HepG2 (cell line): ENCODE results near the gene PSMD1. TPM values are rescaled to one million over a fixed set of nuclear protein-coding genes. Genes with fewer than 3 reads are reported as not detected.

ENCODE experiments used
- ATAC-seq: fragments of 200-7000 bp; cut with Tn5 transposase; 3 replicates; pipeline ENCODE4 v1.9.1; 2020; ENCODE audit warnings: mild to moderate bottlenecking, moderate library complexity
- BruUV-seq: library from RNA; stranded (reverse); fragments of 400-500 nt; replicated peaks from 2 replicates; lab custom pipeline; 2021; lab: Mats Ljungman, UMichigan
- CTCF ChIA-PET: fragments of 300-600 bp; formaldehyde crosslinking; extraction: SDS; loops from one replicate; lab custom pipeline; 2021; ENCODE audit warnings: low total read pairs, inconsistent platforms, low intra/inter-chr PET ratio; lab: Yijun Ruan, JAX
- POLR2A ChIA-PET: fragments of 350-600 bp; sonication (Branson Sonifier 250); formaldehyde crosslinking; loops from one replicate; lab custom pipeline; 2020; ENCODE audit warnings: antibody characterized with exemption, inconsistent platforms; lab: Yijun Ruan, JAX
- DNase-seq: peaks from one replicate; pipeline ENCODE4 v3.0.0-alpha.2; 2015; ENCODE audit warnings: low spot score
- FAIRE-seq: peaks from 3 replicates; lab custom pipeline; 2011; peaks lifted over from hg19 to GRCh38; lab: Jason Lieb, UNC
- H2AFZ ChIP-seq: one replicate; pipeline ENCODE4 v1.6.1; 2011; ENCODE audit warnings: low read length, inconsistent platforms
- H3K27ac ChIP-seq: fragments of 300-600 bp; 3 replicates; pipeline ENCODE4 v1.8.0; 2011; ENCODE audit warnings: mixed run types, mild to moderate bottlenecking, mixed read lengths, low read length, inconsistent platforms; ENCODE audit not compliant: insufficient read depth; ENCODE audit errors: extremely low read length
- H3K27me3 ChIP-seq, 2 experiments: fragments of 200-600 bp in 1 of 2; 2 replicates in 1 of 2; 3 replicates in 1 of 2; pipeline versions ENCODE4 v1.6.0 to v1.8.0; 2011; ENCODE audit warnings: low read length in 2 of 2, mild to moderate bottlenecking in 2 of 2, moderate library complexity in 2 of 2, inconsistent platforms in 1 of 2; ENCODE audit not compliant: insufficient read depth in 2 of 2, control insufficient read depth in 1 of 2
- H3K36me3 ChIP-seq, 2 experiments: fragments of 200-600 bp in 1 of 2; replicated peaks in 1 of 2; 2 replicates in 1 of 2; 3 replicates in 1 of 2; pipeline versions ENCODE4 v1.5.1 to v1.8.0; 2011; ENCODE audit warnings: low read length in 2 of 2, inconsistent platforms in 1 of 2; ENCODE audit not compliant: insufficient read depth in 2 of 2, control insufficient read depth in 1 of 2
- H3K4me1 ChIP-seq: 2 replicates; pipeline ENCODE4 v1.5.1; 2012; ENCODE audit warnings: low read length, inconsistent platforms; ENCODE audit not compliant: insufficient read depth
- H3K4me2 ChIP-seq: 2 replicates; pipeline ENCODE4 v1.6.0; 2011; ENCODE audit warnings: low read depth, low read length, inconsistent platforms
- H3K4me3 ChIP-seq, 3 experiments: fragments of 200-600 bp in 1 of 3; sonication (generic), shearing (Covaris generic) in 1 of 3; replicated peaks in 1 of 3; 2 replicates each; pipeline ENCODE4 v1.5.1; 2011 to 2016; ENCODE audit warnings: low read length in 3 of 3, inconsistent platforms in 2 of 3, low read depth in 2 of 3, mild to moderate bottlenecking in 2 of 3, control low read depth in 1 of 3, mixed read lengths in 1 of 3; ENCODE audit not compliant: insufficient read depth in 1 of 3
- H3K79me2 ChIP-seq: one replicate; pipeline ENCODE4 v1.6.1; 2011; ENCODE audit warnings: low read length, inconsistent platforms; ENCODE audit not compliant: insufficient read depth
- H3K9ac ChIP-seq: 2 replicates; pipeline ENCODE4 v1.6.0; 2011; ENCODE audit warnings: mild to moderate bottlenecking, low read depth, low read length, inconsistent platforms; ENCODE audit not compliant: insufficient read depth
- H3K9me3 ChIP-seq: 2 replicates; pipeline ENCODE4 v1.5.1; 2012; ENCODE audit warnings: mild to moderate bottlenecking, low read length
- H4K20me1 ChIP-seq: 2 replicates; pipeline ENCODE4 v1.6.0; 2011; ENCODE audit warnings: inconsistent platforms, mild to moderate bottlenecking, low read length, moderate library complexity; ENCODE audit not compliant: insufficient read depth
- HNF4A ChIP-seq: sonication (generic); formaldehyde crosslinking; IDR thresholded peaks from 2 replicates; pipeline ENCODE4 v1.4.0; 2020; ENCODE audit warnings: missing genetic modification reagents
- ISL2 ChIP-seq: sonication (generic); formaldehyde crosslinking; IDR thresholded peaks from 2 replicates; pipeline ENCODE4 v1.5.0; 2020; ENCODE audit warnings: missing genetic modification reagents
- MTA1 ChIP-seq: sonication (generic); formaldehyde crosslinking; IDR thresholded peaks from 2 replicates; pipeline ENCODE4 v1.4.0; 2020; ENCODE audit warnings: missing genetic modification reagents, mild to moderate bottlenecking, borderline replicate concordance
- RAD21 ChIP-seq: fragments of 450-650 bp; formaldehyde crosslinking; IDR thresholded peaks from 2 replicates; pipeline ENCODE4 v1.5.0; 2020; ENCODE audit warnings: mild to moderate bottlenecking
- SIX1 ChIP-seq: sonication (generic); formaldehyde crosslinking; IDR thresholded peaks from 2 replicates; pipeline ENCODE4 v1.4.0; 2020; ENCODE audit warnings: missing genetic modification reagents, borderline replicate concordance
- SIX4 ChIP-seq: sonication (generic); formaldehyde crosslinking; IDR thresholded peaks from 2 replicates; pipeline ENCODE4 v1.4.0; 2020; ENCODE audit warnings: missing genetic modification reagents
- SSRP1 ChIP-seq: IDR thresholded peaks from 2 replicates; pipeline ENCODE4 v1.6.1; 2016; ENCODE audit warnings: control low read depth
- ZNF253 ChIP-seq: sonication (generic); formaldehyde crosslinking; IDR thresholded peaks from 2 replicates; pipeline ENCODE4 v1.8.0; 2022; ENCODE audit warnings: mild to moderate bottlenecking, missing genetic modification reagents, borderline replicate concordance
- ZNF354B ChIP-seq: sonication (generic); formaldehyde crosslinking; IDR thresholded peaks from 2 replicates; pipeline ENCODE4 v1.8.0; 2022; ENCODE audit warnings: mild to moderate bottlenecking, missing genetic modification reagents
- ZNF614 ChIP-seq: IDR thresholded peaks from 2 replicates; pipeline ENCODE4 v1.6.1; 2018; ENCODE audit warnings: missing biosample characterization, missing genetic modification reagents, inconsistent platforms, borderline replicate concordance
- WGBS: methylation state at CpG from one replicate; pipeline ENCODE4 v1.1.6; 2017; ENCODE audit warnings: low lambda C conversion rate; 5-methylcytosine and 5-hydroxymethylcytosine counted together
- in situ Hi-C: cut with HindIII; loops from 2 replicates; pipeline ENCODE4 v1.10.0; 2017; ENCODE audit warnings: low pct_unique_long_range_greater_than_20kb; ENCODE audit not compliant: extremely low pct_ligation_motif_present
- intact Hi-C: fragments of 100-400 bp; cut with micrococcal nuclease; formaldehyde crosslinking; loops from one replicate; pipeline ENCODE4 v1.10.0; 2022; ENCODE audit not compliant: unreplicated experiment
- polyA plus RNA-seq, 8 experiments: library from polyadenylated mRNA; depleted of rRNA in 3 of 8; stranded (reverse) in 7 of 8; unstranded in 1 of 8; fragments of >200 nt; fragmentation: Illumina TruSeq in 4 of 8; extraction: Trizol in 4 of 8; gene quantifications; 2 replicates each; pipeline versions ENCODE4 v1.2.1 to v1.2.3, GENCODE V29; 2011 to 2016; ENCODE audit warnings: low read depth in 4 of 8, missing spikeins in 1 of 8, mixed read lengths in 1 of 8; ENCODE audit not compliant: insufficient read depth in 1 of 8
- total RNA-seq, 5 experiments: library from RNA; depleted of rRNA; stranded (reverse); fragments of >200 nt; fragmentation: Illumina TruSeq; extraction: Trizol; gene quantifications; 2 replicates each; pipeline ENCODE4 v1.2.3, GENCODE V29; 2016; ENCODE audit warnings: low read depth in 1 of 5
- TF ChIP-seq, protein P1 (sequence below): sonication (generic); formaldehyde crosslinking; IDR thresholded peaks from 2 replicates; pipeline ENCODE4 v1.4.0; 2020; ENCODE audit warnings: missing genetic modification reagents
- TF ChIP-seq, protein P2 (sequence below): sonication (generic); formaldehyde crosslinking; IDR thresholded peaks from 2 replicates; pipeline ENCODE4 v1.4.0; 2020; ENCODE audit warnings: missing genetic modification reagents
- TF ChIP-seq, protein P3 (sequence below): sonication (generic); formaldehyde crosslinking; conservative IDR thresholded peaks from 2 replicates; pipeline ENCODE4 v1.4.0; 2020; ENCODE audit warnings: missing genetic modification reagents
- TF ChIP-seq, protein P4 (sequence below): IDR thresholded peaks from 2 replicates; pipeline ENCODE4 v1.6.1; 2016; ENCODE audit warnings: low read depth, control low read depth

PSMD1 gene
- total and polyA plus RNA-seq, 2 of the 13 experiments (the other 11 are each of a cell fraction or from before 2014, with no cell fraction given), result 136 to 191 TPM

- 0% methylated on average over 10 of the region's 10 CpGs for WGBS
- in situ Hi-C loops, result no loop called here
- no peak for TF ChIP-seq ZNF354B (CRISPR knock-in tag)
- TF ChIP-seq HNF4A (CRISPR knock-in tag), result no peak
- peak; percentile 80; the same call in 1 of the 2 replicates for TF ChIP-seq SIX1 (CRISPR knock-in tag)
- TF ChIP-seq, protein P1, sequence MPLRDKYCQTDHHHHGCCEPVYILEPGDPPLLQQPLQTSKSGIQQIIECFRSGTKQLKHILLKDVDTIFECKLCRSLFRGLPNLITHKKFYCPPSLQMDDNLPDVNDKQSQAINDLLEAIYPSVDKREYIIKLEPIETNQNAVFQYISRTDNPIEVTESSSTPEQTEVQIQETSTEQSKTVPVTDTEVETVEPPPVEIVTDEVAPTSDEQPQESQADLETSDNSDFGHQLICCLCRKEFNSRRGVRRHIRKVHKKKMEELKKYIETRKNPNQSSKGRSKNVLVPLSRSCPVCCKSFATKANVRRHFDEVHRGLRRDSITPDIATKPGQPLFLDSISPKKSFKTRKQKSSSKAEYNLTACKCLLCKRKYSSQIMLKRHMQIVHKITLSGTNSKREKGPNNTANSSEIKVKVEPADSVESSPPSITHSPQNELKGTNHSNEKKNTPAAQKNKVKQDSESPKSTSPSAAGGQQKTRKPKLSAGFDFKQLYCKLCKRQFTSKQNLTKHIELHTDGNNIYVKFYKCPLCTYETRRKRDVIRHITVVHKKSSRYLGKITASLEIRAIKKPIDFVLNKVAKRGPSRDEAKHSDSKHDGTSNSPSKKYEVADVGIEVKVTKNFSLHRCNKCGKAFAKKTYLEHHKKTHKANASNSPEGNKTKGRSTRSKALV, result peak; percentile 40; the same call in 1 of the 2 replicates
- TF ChIP-seq, protein P2, sequence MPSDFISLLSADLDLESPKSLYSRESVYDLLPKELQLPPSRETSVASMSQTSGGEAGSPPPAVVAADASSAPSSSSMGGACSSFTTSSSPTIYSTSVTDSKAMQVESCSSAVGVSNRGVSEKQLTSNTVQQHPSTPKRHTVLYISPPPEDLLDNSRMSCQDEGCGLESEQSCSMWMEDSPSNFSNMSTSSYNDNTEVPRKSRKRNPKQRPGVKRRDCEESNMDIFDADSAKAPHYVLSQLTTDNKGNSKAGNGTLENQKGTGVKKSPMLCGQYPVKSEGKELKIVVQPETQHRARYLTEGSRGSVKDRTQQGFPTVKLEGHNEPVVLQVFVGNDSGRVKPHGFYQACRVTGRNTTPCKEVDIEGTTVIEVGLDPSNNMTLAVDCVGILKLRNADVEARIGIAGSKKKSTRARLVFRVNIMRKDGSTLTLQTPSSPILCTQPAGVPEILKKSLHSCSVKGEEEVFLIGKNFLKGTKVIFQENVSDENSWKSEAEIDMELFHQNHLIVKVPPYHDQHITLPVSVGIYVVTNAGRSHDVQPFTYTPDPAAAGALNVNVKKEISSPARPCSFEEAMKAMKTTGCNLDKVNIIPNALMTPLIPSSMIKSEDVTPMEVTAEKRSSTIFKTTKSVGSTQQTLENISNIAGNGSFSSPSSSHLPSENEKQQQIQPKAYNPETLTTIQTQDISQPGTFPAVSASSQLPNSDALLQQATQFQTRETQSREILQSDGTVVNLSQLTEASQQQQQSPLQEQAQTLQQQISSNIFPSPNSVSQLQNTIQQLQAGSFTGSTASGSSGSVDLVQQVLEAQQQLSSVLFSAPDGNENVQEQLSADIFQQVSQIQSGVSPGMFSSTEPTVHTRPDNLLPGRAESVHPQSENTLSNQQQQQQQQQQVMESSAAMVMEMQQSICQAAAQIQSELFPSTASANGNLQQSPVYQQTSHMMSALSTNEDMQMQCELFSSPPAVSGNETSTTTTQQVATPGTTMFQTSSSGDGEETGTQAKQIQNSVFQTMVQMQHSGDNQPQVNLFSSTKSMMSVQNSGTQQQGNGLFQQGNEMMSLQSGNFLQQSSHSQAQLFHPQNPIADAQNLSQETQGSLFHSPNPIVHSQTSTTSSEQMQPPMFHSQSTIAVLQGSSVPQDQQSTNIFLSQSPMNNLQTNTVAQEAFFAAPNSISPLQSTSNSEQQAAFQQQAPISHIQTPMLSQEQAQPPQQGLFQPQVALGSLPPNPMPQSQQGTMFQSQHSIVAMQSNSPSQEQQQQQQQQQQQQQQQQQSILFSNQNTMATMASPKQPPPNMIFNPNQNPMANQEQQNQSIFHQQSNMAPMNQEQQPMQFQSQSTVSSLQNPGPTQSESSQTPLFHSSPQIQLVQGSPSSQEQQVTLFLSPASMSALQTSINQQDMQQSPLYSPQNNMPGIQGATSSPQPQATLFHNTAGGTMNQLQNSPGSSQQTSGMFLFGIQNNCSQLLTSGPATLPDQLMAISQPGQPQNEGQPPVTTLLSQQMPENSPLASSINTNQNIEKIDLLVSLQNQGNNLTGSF (CRISPR knock-in tag), result no peak
- TF ChIP-seq, protein P3, sequence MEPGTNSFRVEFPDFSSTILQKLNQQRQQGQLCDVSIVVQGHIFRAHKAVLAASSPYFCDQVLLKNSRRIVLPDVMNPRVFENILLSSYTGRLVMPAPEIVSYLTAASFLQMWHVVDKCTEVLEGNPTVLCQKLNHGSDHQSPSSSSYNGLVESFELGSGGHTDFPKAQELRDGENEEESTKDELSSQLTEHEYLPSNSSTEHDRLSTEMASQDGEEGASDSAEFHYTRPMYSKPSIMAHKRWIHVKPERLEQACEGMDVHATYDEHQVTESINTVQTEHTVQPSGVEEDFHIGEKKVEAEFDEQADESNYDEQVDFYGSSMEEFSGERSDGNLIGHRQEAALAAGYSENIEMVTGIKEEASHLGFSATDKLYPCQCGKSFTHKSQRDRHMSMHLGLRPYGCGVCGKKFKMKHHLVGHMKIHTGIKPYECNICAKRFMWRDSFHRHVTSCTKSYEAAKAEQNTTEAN, result 0 out of 2 replicates have a peak, but pooled peaks have one; percentile 30
- no peak for TF ChIP-seq ISL2
- TF ChIP-seq, protein P4, sequence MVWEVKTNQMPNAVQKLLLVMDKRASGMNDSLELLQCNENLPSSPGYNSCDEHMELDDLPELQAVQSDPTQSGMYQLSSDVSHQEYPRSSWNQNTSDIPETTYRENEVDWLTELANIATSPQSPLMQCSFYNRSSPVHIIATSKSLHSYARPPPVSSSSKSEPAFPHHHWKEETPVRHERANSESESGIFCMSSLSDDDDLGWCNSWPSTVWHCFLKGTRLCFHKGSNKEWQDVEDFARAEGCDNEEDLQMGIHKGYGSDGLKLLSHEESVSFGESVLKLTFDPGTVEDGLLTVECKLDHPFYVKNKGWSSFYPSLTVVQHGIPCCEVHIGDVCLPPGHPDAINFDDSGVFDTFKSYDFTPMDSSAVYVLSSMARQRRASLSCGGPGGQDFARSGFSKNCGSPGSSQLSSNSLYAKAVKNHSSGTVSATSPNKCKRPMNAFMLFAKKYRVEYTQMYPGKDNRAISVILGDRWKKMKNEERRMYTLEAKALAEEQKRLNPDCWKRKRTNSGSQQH, result peak; percentile 58; the same call in 1 of the 2 replicates
- 0 out of 2 replicates have a peak, but pooled peaks have one; percentile 38 for TF ChIP-seq SIX4 (CRISPR knock-in tag)
- no peak for TF ChIP-seq RAD21 (CRISPR knock-in tag)
- TF ChIP-seq MTA1 (CRISPR knock-in tag), result no peak
- peak; percentile 61; the same call in 1 of the 2 replicates for TF ChIP-seq SSRP1
- 0 out of 2 replicates have a peak, but pooled peaks have one; percentile 26 for TF ChIP-seq ZNF614 (CRISPR knock-in tag)
- no peak for TF ChIP-seq ZNF253 (CRISPR knock-in tag)
These were observed 923 bp downstream of the PSMD1 start for GRCh38 chr2:231057590-231057989.

More at GRCh38 chr2:231057590-231057989, 923 bp downstream of the PSMD1 start:
- Histone ChIP-seq H3K9me3 (no peaks in the 10 kb centered on the region), H3K4me1 (peaks cover 49% of the 10 kb centered on the region), H3K36me3 (peaks cover 3 to 19% of the 10 kb centered on the region in 2 experiments), H3K27me3 (no peaks in the 10 kb centered on the region; a peak in 1 of 5 replicates), H3K79me2 (peaks cover 52% of the 10 kb centered on the region), H3K4me3 (peak overlapping the region; percentile 83 to 99 (median 96)), H3K4me2 (peak overlapping the region; percentile 85), H3K9ac (peak overlapping the region; percentile 98), H3K27ac (peak overlapping the region; percentile 95), H4K20me1 (peaks cover 19% of the 10 kb centered on the region; the same call in 1 of the 2 replicates), H2AFZ (no peak overlapping the region)
- no peak for FAIRE-seq
- DNase-seq, result no peak
- POLR2A ChIA-PET, result interaction anchor here (0.9 to 1.4 kb wide), 4 partner anchors 10 to 407 kb away, joined by 3 to 5 read pairs (median 4); partner anchors contain the start of gene NCL
- CTCF ChIA-PET, result no interaction called here
- intact Hi-C loops, result loop anchor here (5.0 to 10.0 kb wide), 2 partner anchors 135 to 193 kb away; partner anchors contain the start of gene ITM2C
- ATAC-seq, result peak; percentile 13; the same call in 2 of the 3 replicates
- BruUV-seq, result no TSS peak
